Keratinocyte (primary cell): ENCODE data around the gene PCDH10. TPM values are rescaled to one million over a fixed set of nuclear protein-coding genes. Genes with fewer than 3 reads are reported as not detected.

Experiments
- DNase-seq: peaks from one replicate; pipeline ENCODE4 v3.0.0-alpha.2; 2011; ENCODE audit warnings: low read depth, missing footprints, low spot score
- FAIRE-seq: peaks from 2 replicates; lab custom pipeline; 2011; peaks lifted over from hg19 to GRCh38; lab: Jason Lieb, UNC
- H2AFZ ChIP-seq: 2 replicates; pipeline ENCODE4 v1.6.0; 2012; ENCODE audit warnings: low read length, control low read depth, inconsistent platforms; ENCODE audit not compliant: control insufficient read depth
- H3K27ac ChIP-seq: 2 replicates; pipeline ENCODE4 v1.5.1; 2011; ENCODE audit warnings: low read length; ENCODE audit not compliant: control insufficient read depth, insufficient read depth
- H3K27me3 ChIP-seq: 3 replicates; pipeline ENCODE4 v1.6.0; 2011; ENCODE audit warnings: low read length; ENCODE audit not compliant: control insufficient read depth, insufficient read depth; ENCODE audit errors: extremely low read depth
- H3K36me3 ChIP-seq, 2 experiments: 2 replicates in 1 of 2; 3 replicates in 1 of 2; pipeline ENCODE4 v1.5.1; 2011; ENCODE audit warnings: low read length in 2 of 2, mild to moderate bottlenecking in 1 of 2; ENCODE audit not compliant: control insufficient read depth in 2 of 2, insufficient read depth in 2 of 2; ENCODE audit errors: extremely low read depth in 1 of 2
- H3K4me1 ChIP-seq: 3 replicates; pipeline ENCODE4 v1.5.1; 2011; ENCODE audit warnings: low read length; ENCODE audit not compliant: control insufficient read depth, insufficient read depth; ENCODE audit errors: extremely low read depth
- H3K4me2 ChIP-seq: 3 replicates; pipeline ENCODE4 v1.6.0; 2011; ENCODE audit warnings: low read depth, low read length; ENCODE audit not compliant: control insufficient read depth, insufficient read depth; ENCODE audit errors: extremely low read depth
- H3K4me3 ChIP-seq, 3 experiments: fragments of 200-600 bp in 1 of 3; sonication (generic) in 1 of 3; 2 replicates in 2 of 3; 3 replicates in 1 of 3; pipeline ENCODE4 v1.5.1; 2011 to 2016; ENCODE audit warnings: low read length in 3 of 3, mild to moderate bottlenecking in 3 of 3, control low read depth in 2 of 3, inconsistent platforms in 1 of 3, low read depth in 1 of 3, mixed read lengths in 1 of 3, mixed run types in 1 of 3, moderate library complexity in 1 of 3; ENCODE audit not compliant: control insufficient read depth in 2 of 3, insufficient read depth in 2 of 3; ENCODE audit errors: extremely low read depth in 1 of 3
- H3K79me2 ChIP-seq: 2 replicates; pipeline ENCODE4 v1.6.0; 2012; ENCODE audit warnings: low read length; ENCODE audit not compliant: control insufficient read depth, insufficient read depth
- H3K9ac ChIP-seq: 3 replicates; pipeline ENCODE4 v1.6.0; 2011; ENCODE audit warnings: low read length; ENCODE audit not compliant: control insufficient read depth, insufficient read depth; ENCODE audit errors: extremely low read depth
- H3K9me1 ChIP-seq: 3 replicates; pipeline ENCODE4 v1.6.0; 2011; ENCODE audit warnings: low read length; ENCODE audit not compliant: control insufficient read depth, insufficient read depth; ENCODE audit errors: extremely low read depth
- H3K9me3 ChIP-seq: 2 replicates; pipeline ENCODE4 v1.5.1; 2012; ENCODE audit warnings: low read depth, low read length; ENCODE audit not compliant: control insufficient read depth
- H4K20me1 ChIP-seq: 3 replicates; pipeline ENCODE4 v1.6.0; 2011; ENCODE audit warnings: low read length; ENCODE audit not compliant: control insufficient read depth, insufficient read depth; ENCODE audit errors: extremely low read depth
- CTCF ChIP-seq, 3 experiments: IDR thresholded peaks in 1 of 3; conservative IDR thresholded peaks in 1 of 3; optimal IDR thresholded peaks in 1 of 3; 2 replicates in 2 of 3; 3 replicates in 1 of 3; pipeline versions ENCODE3 to v1.5.1; 2011; ENCODE audit warnings: low read length in 3 of 3, mild to moderate bottlenecking in 3 of 3, moderate library complexity in 2 of 3, control low read depth in 1 of 3, inconsistent platforms in 1 of 3; ENCODE audit not compliant: insufficient read depth in 2 of 3; ENCODE audit errors: extremely low read depth in 1 of 3
- EZH2 ChIP-seq: IDR thresholded peaks from one replicate; pipeline ENCODE4 v1.6.1; 2012; ENCODE audit warnings: inconsistent platforms, mild to moderate bottlenecking, low read length, moderate library complexity
- dilution Hi-C: fragments of 300-500 bp; cut with MboI; formaldehyde crosslinking; loops from one replicate; pipeline ENCODE4 v1.7.0; 2020; ENCODE audit warnings: low sequenced_read_pairs; ENCODE audit not compliant: extremely low pct_ligation_motif_present
- polyA plus RNA-seq, 5 experiments: library from polyadenylated mRNA; depleted of rRNA in 3 of 5; stranded (reverse) in 3 of 5; stranded (forward) in 1 of 5; unstranded in 1 of 5; fragments of >200 nt; gene quantifications; 1 replicate in 1 of 5; 2 replicates in 3 of 5; 3 replicates in 1 of 5; pipeline versions ENCODE4 v1.2.1 to v1.2.3, GENCODE V29; 2011 to 2012; ENCODE audit warnings: missing spikeins in 2 of 5, low read depth in 1 of 5, low replicate concordance in 1 of 5

PCDH10 gene
- polyA plus RNA-seq, 1 donor (not counting 4 experiments of a cell fraction or from before 2014, with no cell fraction given): not detected

DNA sequence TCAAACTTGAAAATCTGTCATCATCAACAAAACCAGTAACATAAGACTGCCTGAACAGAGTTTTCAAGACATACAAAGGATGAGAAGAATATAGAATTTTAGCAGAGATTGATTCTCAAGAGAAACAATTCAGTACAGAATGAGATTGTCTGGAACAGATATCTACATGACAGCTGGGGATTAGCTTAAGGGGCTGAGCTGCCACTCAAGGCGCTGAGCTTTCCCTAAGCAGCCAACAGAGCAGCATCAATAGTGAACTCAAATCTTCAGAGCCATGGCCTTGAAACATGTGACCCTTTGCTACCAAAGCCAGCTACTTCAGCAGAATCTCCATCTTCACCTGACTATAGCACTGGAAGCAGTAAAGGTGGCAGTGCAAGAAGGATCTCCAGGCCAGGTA, 24.3 kb upstream of the PCDH10 start:
- no peak overlapping the region for H3K9ac ChIP-seq
- no peaks in the 10 kb centered on the region for H4K20me1 ChIP-seq
- no peak overlapping the region for H2AFZ ChIP-seq
- H3K4me2 ChIP-seq: no peak overlapping the region
- TF ChIP-seq CTCF (optimal IDR thresholded peaks at IDR 0.05 in 1 of 3, IDR thresholded peaks at IDR 0.05 in 1 of 3, conservative IDR thresholded peaks at IDR 0.05 in 1 of 3; ENCODE audit: extremely low read depth in 1 of 3, insufficient read depth in 2 of 3, low read length in 3 of 3): no peak
- no peak for TF ChIP-seq EZH2
- no peaks in the 10 kb centered on the region for H3K9me3 ChIP-seq
- no peaks in the 10 kb centered on the region for H3K9me1 ChIP-seq
- no peaks in the 10 kb centered on the region for H3K36me3 ChIP-seq
- no peak overlapping the region for H3K4me3 ChIP-seq
- DNase-seq (no peak), FAIRE-seq (no peak)
- H3K27ac ChIP-seq: no peak overlapping the region
- H3K4me1 ChIP-seq: no peaks in the 10 kb centered on the region
- dilution Hi-C loops: no loop called here
- H3K79me2 ChIP-seq: no peaks in the 10 kb centered on the region
- no peaks in the 10 kb centered on the region for H3K27me3 ChIP-seq

DNA sequence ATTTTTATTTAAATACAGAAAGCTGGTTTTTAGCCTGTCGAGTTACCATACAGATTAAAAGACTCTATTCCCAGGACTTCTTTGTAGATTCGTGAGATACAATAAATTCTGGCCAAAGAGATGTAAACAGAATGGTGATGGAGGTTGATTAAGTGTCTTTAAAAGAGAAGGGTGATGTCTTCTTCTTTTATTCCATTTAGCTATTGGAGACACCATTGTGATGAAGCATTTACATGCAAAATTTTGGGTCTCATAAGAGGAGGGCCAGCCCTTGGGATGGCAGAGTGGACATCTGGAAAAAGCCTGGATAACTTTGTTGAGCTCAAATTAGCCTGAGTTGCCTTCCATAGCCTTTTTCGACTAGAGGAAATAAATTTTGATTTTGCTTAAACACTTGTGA, 21.6 kb upstream of the PCDH10 start:
- no peaks in the 10 kb centered on the region for H3K36me3 ChIP-seq
- no peak overlapping the region for H3K4me3 ChIP-seq
- DNase-seq (no peak), FAIRE-seq (no peak)
- no peaks in the 10 kb centered on the region for H3K4me1 ChIP-seq
- TF ChIP-seq CTCF (optimal IDR thresholded peaks at IDR 0.05 in 1 of 3, IDR thresholded peaks at IDR 0.05 in 1 of 3, conservative IDR thresholded peaks at IDR 0.05 in 1 of 3; ENCODE audit: extremely low read depth in 1 of 3, insufficient read depth in 2 of 3, low read length in 3 of 3): no peak
- TF ChIP-seq EZH2: no peak
- no peaks in the 10 kb centered on the region for H3K27me3 ChIP-seq
- H3K9ac ChIP-seq: no peak overlapping the region
- no peaks in the 10 kb centered on the region for H3K79me2 ChIP-seq
- H3K27ac ChIP-seq: no peak overlapping the region
- dilution Hi-C loops: no loop called here
- no peak overlapping the region for H3K4me2 ChIP-seq
- no peak overlapping the region for H2AFZ ChIP-seq
- no peaks in the 10 kb centered on the region for H3K9me3 ChIP-seq
- H3K9me1 ChIP-seq: no peaks in the 10 kb centered on the region
- H4K20me1 ChIP-seq: no peaks in the 10 kb centered on the region
